A549 (cell line): ENCODE results near the gene PEAK3. TPM values are rescaled to one million over a fixed set of nuclear protein-coding genes. Genes with fewer than 3 reads are reported as not detected.

Source experiments
- ATAC-seq, 2 experiments: fragments of 200-7000 bp in 1 of 2; fragments of >200 bp in 1 of 2; cut with Nextera tagmentation in 1 of 2; cut with Tn5 transposase in 1 of 2; 3 replicates each; pipeline versions ENCODE4 v1.8.0 to v1.9.1; 2018 to 2020; ENCODE audit warnings: mild to moderate bottlenecking in 1 of 2, moderate library complexity in 1 of 2
- CTCF ChIA-PET: fragments of 300-600 bp; sonication (Branson Sonifier 250); formaldehyde crosslinking; extraction: SDS; loops from one replicate; lab custom pipeline; 2021; ENCODE audit warnings: antibody characterized with exemption, inconsistent platforms; lab: Yijun Ruan, JAX
- POLR2A ChIA-PET: fragments of 350-600 bp; formaldehyde crosslinking; extraction: SDS; loops from one replicate; lab custom pipeline; 2021; ENCODE audit warnings: antibody characterized with exemption, inconsistent platforms; lab: Yijun Ruan, JAX
- DNase-seq, 2 experiments: peaks; one replicate each; pipeline versions ENCODE4 v3.0.0 to v3.0.0-alpha.2; 2011 to 2016; ENCODE audit warnings: low read depth in 1 of 2, low spot score in 1 of 2
- FAIRE-seq: peaks from 2 replicates; lab custom pipeline; 2011; peaks lifted over from hg19 to GRCh38; lab: Jason Lieb, UNC
- H3K27ac ChIP-seq, 2 experiments: fragments of >200 bp; sonication (Bioruptor Twin); formaldehyde crosslinking; 3 replicates each; pipeline ENCODE4 v1.5.1; 2016 to 2017
- H3K4me1 ChIP-seq: fragments of >200 bp; sonication (Bioruptor Twin); formaldehyde crosslinking; 3 replicates; pipeline ENCODE4 v1.6.1; 2016
- H3K4me2 ChIP-seq: fragments of >200 bp; sonication (Bioruptor Twin); formaldehyde crosslinking; 3 replicates; pipeline ENCODE4 v1.6.1; 2016
- H3K4me3 ChIP-seq: fragments of >200 bp; sonication (Bioruptor Twin); formaldehyde crosslinking; 3 replicates; pipeline ENCODE4 v1.5.1; 2016
- H3K9me3 ChIP-seq: fragments of >200 bp; sonication (Bioruptor Twin); formaldehyde crosslinking; 3 replicates; pipeline ENCODE4 v1.6.1; 2016
- CBX2 ChIP-seq: fragments of 200-600 bp; sonication (generic); IDR thresholded peaks from 2 replicates; pipeline ENCODE4 v1.6.1; 2016; ENCODE audit warnings: low read depth, mild to moderate bottlenecking, borderline replicate concordance
- CEBPB ChIP-seq, 2 experiments: fragments of >200 bp in 1 of 2; sonication (Bioruptor Twin) in 1 of 2; formaldehyde crosslinking in 1 of 2; IDR thresholded peaks; 2 replicates each; pipeline ENCODE4 v1.6.1; 2012 to 2016
- CHD4 ChIP-seq: fragments of 200-600 bp; sonication (generic); IDR thresholded peaks from 2 replicates; pipeline ENCODE4 v1.6.1; 2016; ENCODE audit warnings: antibody characterized with exemption, mild to moderate bottlenecking, borderline replicate concordance
- EHMT2 ChIP-seq: fragments of 200-600 bp; sonication (generic); IDR thresholded peaks from 2 replicates; pipeline ENCODE4 v1.6.1; 2016; ENCODE audit warnings: antibody characterized with exemption, low read depth, mild to moderate bottlenecking, moderate library complexity
- FOSB ChIP-seq: fragments of 250-450 bp; sonication (Bioruptor Pico); IDR thresholded peaks from 2 replicates; pipeline ENCODE4 v1.5.0; 2020; ENCODE audit warnings: mild to moderate bottlenecking, moderate library complexity
- FOXS1 ChIP-seq: fragments of 250-450 bp; sonication (Bioruptor Pico); IDR thresholded peaks from 2 replicates; pipeline ENCODE4 v1.5.0; 2020; ENCODE audit warnings: mild to moderate bottlenecking, moderate library complexity
- GATA3 ChIP-seq: IDR thresholded peaks from 2 replicates; pipeline ENCODE4 v1.6.1; 2012; ENCODE audit warnings: borderline replicate concordance
- NPAS2 ChIP-seq: fragments of 250-450 bp; sonication (Bioruptor Pico); IDR thresholded peaks from 2 replicates; pipeline ENCODE4 v1.8.0; 2022; ENCODE audit warnings: mild to moderate bottlenecking, moderate library complexity, borderline replicate concordance
- POLR2A ChIP-seq: IDR thresholded peaks from 2 replicates; pipeline ENCODE4 v1.6.1; 2012; ENCODE audit warnings: mild to moderate bottlenecking, low read length
- POLR2AphosphoS2 ChIP-seq: conservative IDR thresholded peaks from 2 replicates; pipeline ENCODE4 v1.6.1; 2012; ENCODE audit warnings: low read length, improper control_type of control experiment, inconsistent platforms
- RARB ChIP-seq: fragments of 250-450 bp; sonication (Bioruptor Pico); IDR thresholded peaks from 2 replicates; pipeline ENCODE4 v1.8.0; 2021; ENCODE audit warnings: mild to moderate bottlenecking, moderate library complexity
- RFX5 ChIP-seq: fragments of 450-650 bp; IDR thresholded peaks from 2 replicates; pipeline ENCODE4 v1.7.1; 2014; ENCODE audit warnings: antibody characterized with exemption, mild to moderate bottlenecking, moderate library complexity
- RNF2 ChIP-seq: fragments of 200-600 bp; sonication (generic); IDR thresholded peaks from 2 replicates; pipeline ENCODE4 v1.6.1; 2016; ENCODE audit warnings: low read depth, mild to moderate bottlenecking, antibody characterized with exemption, moderate library complexity, borderline replicate concordance
- SMC3 ChIP-seq: fragments of >200 bp; sonication (Bioruptor Twin); formaldehyde crosslinking; IDR thresholded peaks from 3 replicates; pipeline ENCODE4 v1.6.1; 2018; ENCODE audit warnings: inconsistent platforms
- ZC3H11A ChIP-seq: fragments of 450-650 bp; IDR thresholded peaks from 2 replicates; pipeline ENCODE4 v1.6.1; 2014; ENCODE audit warnings: antibody characterized with exemption, mild to moderate bottlenecking
- WGBS: methylation state at CpG from one replicate; pipeline ENCODE4 v1.1.6; 2017; ENCODE audit errors: missing lambda C conversion rate; 5-methylcytosine and 5-hydroxymethylcytosine counted together
- polyA plus RNA-seq, 4 experiments: library from polyadenylated mRNA; depleted of rRNA in 3 of 4; stranded (reverse); fragments of >200 nt; fragmentation: RNase III in 1 of 4; extraction: RNeasy Plus Mini Kit Qiagen cat#74134 plus additional on column Dnase treatment in 1 of 4; gene quantifications; 2 replicates in 3 of 4; 3 replicates in 1 of 4; pipeline ENCODE4 v1.2.3, GENCODE V29; 2011 to 2017
- TF ChIP-seq, protein P1 (sequence below): fragments of 250-450 bp; sonication (Bioruptor Pico); IDR thresholded peaks from 2 replicates; pipeline ENCODE4 v1.5.0; 2021; ENCODE audit warnings: mild to moderate bottlenecking, moderate library complexity, borderline replicate concordance
- TF ChIP-seq, protein P2 (sequence below): IDR thresholded peaks from 2 replicates; pipeline ENCODE4 v1.6.1; 2012; ENCODE audit warnings: low read depth, borderline replicate concordance
- TF ChIP-seq, protein P3 (sequence below): IDR thresholded peaks from 2 replicates; pipeline ENCODE4 v1.6.1; 2012

PEAK3 gene
- polyA plus RNA-seq, 2 of the 4 experiments (the other 2 are of a cell fraction) = not detected

DNA sequence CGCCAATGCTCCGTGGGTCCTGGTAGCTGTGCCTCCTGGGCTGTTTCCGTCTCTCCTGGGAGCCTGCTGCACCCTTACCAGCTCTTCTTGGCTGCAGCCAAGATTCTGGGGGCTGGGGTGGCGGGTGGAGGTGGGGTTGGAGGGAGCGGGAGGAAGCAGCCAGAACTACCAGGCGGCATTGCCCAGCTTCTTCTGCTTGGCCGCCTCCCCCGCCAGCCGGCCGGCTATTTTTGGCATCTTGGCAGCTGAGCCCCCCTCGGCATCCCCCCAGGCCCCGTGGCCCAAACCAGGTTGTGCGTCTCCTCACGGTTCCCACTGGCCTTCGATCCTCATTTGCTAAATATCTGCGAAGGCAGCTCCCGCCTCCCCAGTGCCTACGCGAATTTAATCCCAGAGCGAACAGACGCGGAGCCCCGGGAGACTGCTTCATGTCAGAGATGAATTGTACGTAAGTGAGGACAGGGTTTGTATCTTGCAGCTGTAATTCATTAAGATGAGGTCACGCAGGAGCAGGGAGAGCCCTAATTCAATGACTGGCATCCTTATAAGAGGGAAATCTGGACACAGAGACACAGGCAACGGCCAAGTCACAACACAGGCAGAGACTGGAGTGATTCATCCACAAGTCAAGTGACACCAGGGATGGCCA, 12.8 kb upstream of the PEAK3 start:
- H3K27ac ChIP-seq = no peak overlapping the region
- ChIA-PET CTCF (interaction anchor here (1.3 kb wide), 1 partner anchor 21 kb away, joined by 3 read pairs; no protein-coding TSS in a partner anchor), POLR2A (no interaction called here)
- H3K4me3 ChIP-seq = no peak overlapping the region
- DNase-seq (no peak), FAIRE-seq (no peak), ATAC-seq (no peak)
- WGBS = 77% methylated on average over 22 of the region's 26 CpGs
- H3K9me3 ChIP-seq = no peaks in the 10 kb centered on the region
- H3K4me2 ChIP-seq = no peak overlapping the region
- TF ChIP-seq SMC3 (no peak), EHMT2 (no peak), POLR2A (no peak), FOXS1 (no peak), RNF2 (no peak), CBX2 (no peak), FOSB (CRISPR knock-in tag) (no peak)
- TF ChIP-seq, protein P1, sequence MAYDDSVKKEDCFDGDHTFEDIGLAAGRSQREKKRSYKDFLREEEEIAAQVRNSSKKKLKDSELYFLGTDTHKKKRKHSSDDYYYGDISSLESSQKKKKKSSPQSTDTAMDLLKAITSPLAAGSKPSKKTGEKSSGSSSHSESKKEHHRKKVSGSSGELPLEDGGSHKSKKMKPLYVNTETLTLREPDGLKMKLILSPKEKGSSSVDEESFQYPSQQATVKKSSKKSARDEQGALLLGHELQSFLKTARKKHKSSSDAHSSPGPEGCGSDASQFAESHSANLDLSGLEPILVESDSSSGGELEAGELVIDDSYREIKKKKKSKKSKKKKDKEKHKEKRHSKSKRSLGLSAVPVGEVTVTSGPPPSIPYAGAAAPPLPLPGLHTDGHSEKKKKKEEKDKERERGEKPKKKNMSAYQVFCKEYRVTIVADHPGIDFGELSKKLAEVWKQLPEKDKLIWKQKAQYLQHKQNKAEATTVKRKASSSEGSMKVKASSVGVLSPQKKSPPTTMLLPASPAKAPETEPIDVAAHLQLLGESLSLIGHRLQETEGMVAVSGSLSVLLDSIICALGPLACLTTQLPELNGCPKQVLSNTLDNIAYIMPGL (CRISPR knock-in tag) = no peak
- peaks cover under 1% of the 10 kb centered on the region; the same call in 2 of the 3 replicates for H3K4me1 ChIP-seq

DNA sequence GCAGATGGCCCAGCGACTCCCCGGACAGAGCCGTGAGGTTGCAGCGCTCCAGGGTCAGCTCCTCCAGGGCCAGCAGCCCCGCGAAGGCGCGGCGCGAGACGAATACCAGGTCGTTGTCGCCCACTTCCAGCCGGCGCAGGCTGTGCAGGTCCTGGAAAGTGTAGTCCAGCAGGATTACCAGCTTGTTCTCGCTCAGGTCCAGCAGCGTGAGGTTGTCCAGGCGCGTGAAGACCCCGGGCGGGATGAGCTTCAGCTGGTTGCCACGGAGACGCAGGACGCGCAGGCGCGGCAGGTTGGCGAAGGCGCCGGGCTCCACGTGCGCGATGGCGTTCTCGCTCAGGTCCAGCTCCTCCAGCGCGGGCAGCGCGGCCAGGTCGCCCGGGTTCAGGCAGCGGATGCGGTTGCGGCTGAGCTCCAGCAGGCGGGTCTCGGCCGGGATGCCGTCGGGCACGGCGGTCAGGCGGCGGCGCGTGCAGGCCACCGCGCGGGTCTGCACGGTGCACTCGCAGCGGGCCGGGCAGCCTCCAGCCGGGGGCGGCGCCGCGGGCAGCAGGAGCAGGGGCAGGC, 9.3 kb upstream of the PEAK3 start:
- CTCF ChIA-PET = interaction anchor here (2.7 kb wide), 1 partner anchor 17 kb away, joined by 6 read pairs; no protein-coding TSS in a partner anchor
- no peak overlapping the region for H3K27ac ChIP-seq
- H3K9me3 ChIP-seq = no peaks in the 10 kb centered on the region
- FAIRE-seq (no peak), DNase-seq (no peak), ATAC-seq (peak; percentile 6 to 58; a peak in 3 of 6 replicates)
- 34% methylated on average over 19 of the region's 67 CpGs for WGBS
- H3K4me1 ChIP-seq = peaks cover 5% of the 10 kb centered on the region; the same call in 2 of the 3 replicates
- peak overlapping the region; percentile 88 for H3K4me2 ChIP-seq
- POLR2A ChIA-PET = no interaction called here
- TF ChIP-seq, protein P2, sequence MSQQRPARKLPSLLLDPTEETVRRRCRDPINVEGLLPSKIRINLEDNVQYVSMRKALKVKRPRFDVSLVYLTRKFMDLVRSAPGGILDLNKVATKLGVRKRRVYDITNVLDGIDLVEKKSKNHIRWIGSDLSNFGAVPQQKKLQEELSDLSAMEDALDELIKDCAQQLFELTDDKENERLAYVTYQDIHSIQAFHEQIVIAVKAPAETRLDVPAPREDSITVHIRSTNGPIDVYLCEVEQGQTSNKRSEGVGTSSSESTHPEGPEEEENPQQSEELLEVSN = 0 out of 2 replicates have a peak, but pooled peaks have one; percentile 29
- no peak for TF ChIP-seq CEBPB (IDR thresholded peaks at IDR 0.05)
- TF ChIP-seq, protein P3, sequence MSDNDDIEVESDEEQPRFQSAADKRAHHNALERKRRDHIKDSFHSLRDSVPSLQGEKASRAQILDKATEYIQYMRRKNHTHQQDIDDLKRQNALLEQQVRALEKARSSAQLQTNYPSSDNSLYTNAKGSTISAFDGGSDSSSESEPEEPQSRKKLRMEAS = peak; percentile 57
- no peak overlapping the region for H3K4me3 ChIP-seq

DNA sequence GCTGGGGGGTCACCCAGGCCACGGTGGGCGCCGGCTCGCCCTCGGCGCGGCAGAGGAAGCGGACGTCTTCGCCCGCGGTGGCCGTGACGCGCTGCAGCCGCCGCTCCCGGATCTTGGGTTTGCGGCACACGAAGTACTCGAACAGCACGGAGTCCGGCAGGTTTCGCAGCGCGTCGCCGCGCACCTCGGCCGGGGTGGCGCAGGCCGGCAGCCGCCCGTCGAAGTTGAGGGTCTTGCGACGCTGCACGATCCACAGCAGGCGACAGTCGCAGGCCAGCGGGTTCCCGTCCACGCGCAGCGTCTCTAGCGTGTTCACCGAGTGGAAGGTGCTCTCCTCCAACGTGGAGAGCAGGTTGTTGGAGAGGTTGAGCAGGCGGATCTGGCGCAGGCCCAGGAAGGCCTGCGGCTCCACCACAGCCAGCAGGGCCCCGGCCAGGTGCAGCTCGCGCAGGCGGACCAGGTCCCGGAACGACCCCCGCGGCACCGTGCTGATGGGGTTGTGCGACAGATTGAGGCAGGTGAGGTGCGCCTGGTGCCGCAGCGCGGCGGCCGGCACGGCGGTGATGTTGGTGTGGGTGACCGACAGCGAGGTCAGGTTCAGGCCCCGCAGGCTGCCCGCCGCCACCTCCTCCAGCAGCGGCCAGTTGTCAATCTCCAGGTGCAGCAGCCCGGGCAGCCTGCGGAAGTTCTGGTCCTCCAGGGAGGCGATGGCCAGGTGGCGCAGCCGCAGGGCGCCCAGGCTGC, 8.6 kb upstream of the PEAK3 start:
- WGBS = 46% methylated on average over 13 of the region's 82 CpGs
- TF ChIP-seq RFX5 = no peak
- TF ChIP-seq CHD4 = no peak
- TF ChIP-seq, protein P2 = no peak
- no peak for TF ChIP-seq CEBPB (IDR thresholded peaks at IDR 0.05)
- no peak for TF ChIP-seq POLR2AphosphoS2
- TF ChIP-seq GATA3 = no peak
- TF ChIP-seq, protein P3 = no peak; the same call in 1 of the 2 replicates
- TF ChIP-seq RARB (CRISPR knock-in tag) = no peak
- TF ChIP-seq ZC3H11A = no peak
- no peak for TF ChIP-seq NPAS2 (CRISPR knock-in tag)
- DNase-seq = no peak
- H3K9me3 ChIP-seq = no peaks in the 10 kb centered on the region
- H3K4me1 ChIP-seq = peaks cover 5% of the 10 kb centered on the region; the same call in 2 of the 3 replicates
- H3K4me3 ChIP-seq = peak overlapping the region; percentile 40
- peak overlapping the region in 1 of 2 experiments; percentile 46; a peak in 1 of 6 replicates for H3K27ac ChIP-seq
- FAIRE-seq = no peak
- CTCF ChIA-PET = interaction anchor here (2.7 kb wide), 1 partner anchor 17 kb away, joined by 6 read pairs; no protein-coding TSS in a partner anchor
- POLR2A ChIA-PET = no interaction called here
- ATAC-seq = peak in 1 of 2 experiments; percentile 12; a peak in 2 of 6 replicates
- peak overlapping the region; percentile 88 for H3K4me2 ChIP-seq
